Stimulated activated CD8-positive, alpha-beta memory T cell treated with anti-CD3 and anti-CD28 coated beads, Interleukin-15, amount 100 ng/mL, for 48 hours (primary cell): ENCODE measurements around the gene OR9G4.

Source experiments
- DNase-seq, 2 donors: peaks; one replicate each; pipeline ENCODE4 v3.0.0-alpha.2; 2020; ENCODE audit warnings: low read depth in 2 of 2

Gene OR9G4

DNA sequence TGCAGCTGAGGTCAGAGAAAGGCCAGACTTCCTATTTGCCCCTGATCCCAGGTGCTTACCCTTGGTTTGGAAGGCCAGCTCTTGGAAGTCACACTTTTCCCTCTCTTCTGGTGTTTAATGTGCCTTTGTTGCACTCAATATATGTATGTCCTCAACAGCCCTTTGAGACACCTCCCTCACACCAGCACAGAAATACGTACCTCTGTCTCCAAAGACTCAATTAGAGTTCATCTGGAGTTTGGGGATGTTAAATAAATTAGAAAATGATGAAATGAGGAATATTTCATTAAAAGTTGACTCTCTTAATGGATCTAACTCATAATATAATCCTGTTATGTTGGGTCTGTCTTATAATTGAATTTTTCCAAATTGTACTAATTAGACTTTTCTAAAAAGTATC is at the start of gene OR9G4:
OR9G4 (minus strand) TSS at position 101 of the 400 bp plus-strand sequence. CDS start 4,931 bp downstream, outside the sequence.
- DNase-seq: no peak

DNA sequence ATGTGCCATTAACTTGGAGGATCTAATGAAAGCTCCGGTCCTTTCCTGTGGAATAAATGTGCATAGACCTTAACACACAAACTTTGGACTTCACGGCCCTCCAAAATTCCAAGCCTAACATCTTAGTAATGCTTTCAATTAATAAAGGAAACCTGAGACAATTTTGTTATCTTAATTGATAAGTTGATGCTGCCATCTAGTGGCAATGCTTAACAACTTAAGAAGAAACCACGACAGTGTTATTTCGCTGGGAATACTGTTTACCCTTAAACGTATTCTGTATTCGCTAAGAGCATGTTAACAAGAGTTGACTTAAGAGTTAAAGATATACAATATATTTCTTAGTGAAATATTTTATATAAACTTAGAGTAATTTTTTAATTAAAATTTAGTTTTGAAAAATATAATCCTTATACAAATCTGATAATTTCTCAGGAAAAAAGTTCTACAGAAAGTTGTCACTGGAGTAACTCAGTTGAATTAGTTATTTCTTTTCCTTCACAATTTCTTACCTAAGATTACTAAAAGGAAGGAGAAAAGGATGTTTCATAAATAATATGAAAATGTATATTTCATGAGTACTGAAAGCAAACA is 35.0 kb upstream of the OR9G4 start:
- no peak for DNase-seq

DNA sequence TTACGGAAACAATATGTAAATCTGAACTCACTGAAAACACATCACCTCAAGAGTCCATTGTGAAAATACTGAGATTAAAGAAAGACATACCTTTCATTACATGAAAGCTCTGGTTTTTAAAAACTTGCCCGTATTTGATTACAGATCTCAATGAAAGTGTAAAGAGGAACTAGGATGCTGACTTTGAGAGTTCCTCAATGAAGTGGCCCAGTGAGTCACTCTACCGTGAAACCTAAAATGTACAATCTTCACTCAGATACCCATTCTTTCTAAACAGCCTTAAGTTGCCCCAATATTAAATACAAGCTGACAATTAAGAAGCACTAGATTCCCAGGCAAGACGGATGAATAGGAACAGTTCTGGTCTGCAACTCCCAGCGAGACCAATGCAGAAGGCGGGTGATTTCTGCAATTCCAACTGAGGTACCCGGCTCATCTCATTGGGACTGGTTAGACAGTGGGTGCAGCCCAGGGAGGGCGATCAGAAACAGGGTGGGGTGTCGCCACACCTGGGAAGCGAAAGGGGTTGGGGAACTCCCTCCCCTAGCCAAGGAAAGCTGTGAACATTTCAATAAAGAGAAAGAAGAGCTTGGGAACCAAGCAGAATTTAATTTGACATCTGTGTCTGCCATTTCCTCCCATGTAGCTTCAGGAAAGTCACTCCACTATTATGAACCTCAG is 33.8 kb upstream of the OR9G4 start:
- DNase-seq: no peak

DNA sequence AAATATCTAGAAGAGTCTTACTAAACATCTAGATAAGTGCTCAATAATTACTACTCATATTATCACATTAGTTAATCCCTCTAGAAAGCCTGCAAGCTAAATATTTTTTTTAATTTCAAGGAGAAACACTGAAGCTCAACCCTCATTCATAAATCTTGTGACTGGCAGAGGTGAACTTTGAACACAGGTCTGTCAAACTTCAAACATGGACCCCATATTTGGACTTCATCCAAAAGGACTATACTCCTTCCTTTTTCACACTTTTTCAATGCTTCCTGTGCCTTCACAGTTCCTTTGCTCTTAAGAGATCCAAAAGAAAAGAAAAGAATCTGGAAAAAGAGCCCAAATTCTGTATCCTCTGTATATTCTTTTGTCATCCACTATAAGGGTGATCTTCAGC is 28.3 kb upstream of the OR9G4 start:
- DNase-seq: no peak

DNA sequence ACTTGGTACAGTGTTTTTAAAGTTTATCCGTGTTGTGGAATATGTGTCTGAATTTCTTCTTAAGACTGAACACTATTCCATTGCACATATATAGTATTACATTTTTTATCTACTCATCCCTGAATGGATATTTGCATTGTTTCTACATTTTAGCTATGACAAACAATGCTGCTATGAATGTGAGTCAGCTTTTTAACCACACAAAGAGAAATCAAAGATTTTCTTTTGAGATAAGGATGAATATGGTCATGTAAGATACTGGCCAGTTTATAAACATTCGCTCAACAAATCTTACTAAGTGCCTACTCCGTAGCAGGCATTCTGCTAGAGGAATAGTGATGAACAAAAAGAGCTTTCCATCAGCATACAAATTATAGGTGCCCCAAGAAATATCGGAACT is 16.5 kb upstream of the OR9G4 start:
- no peak for DNase-seq

DNA sequence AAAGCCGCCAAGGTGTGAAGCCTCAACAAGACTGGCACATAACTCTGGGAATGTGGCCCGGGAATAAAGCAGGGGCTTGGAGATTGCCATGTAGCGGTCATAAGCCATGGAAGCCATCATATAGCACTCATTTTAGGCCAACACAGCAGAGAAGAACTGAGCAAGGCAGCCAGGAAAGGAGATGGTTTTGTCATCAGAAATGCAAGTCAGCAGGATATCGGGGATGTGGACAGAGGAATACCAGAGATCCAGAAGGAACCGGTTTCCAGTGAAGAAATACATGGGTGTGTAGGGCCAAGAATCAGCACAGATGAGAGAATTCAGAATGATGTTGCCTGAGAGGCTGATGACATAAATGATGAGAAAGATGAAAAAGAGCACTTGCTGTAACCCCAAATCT is 3.0 kb upstream of the OR9G4 start:
- no peak for DNase-seq

DNA sequence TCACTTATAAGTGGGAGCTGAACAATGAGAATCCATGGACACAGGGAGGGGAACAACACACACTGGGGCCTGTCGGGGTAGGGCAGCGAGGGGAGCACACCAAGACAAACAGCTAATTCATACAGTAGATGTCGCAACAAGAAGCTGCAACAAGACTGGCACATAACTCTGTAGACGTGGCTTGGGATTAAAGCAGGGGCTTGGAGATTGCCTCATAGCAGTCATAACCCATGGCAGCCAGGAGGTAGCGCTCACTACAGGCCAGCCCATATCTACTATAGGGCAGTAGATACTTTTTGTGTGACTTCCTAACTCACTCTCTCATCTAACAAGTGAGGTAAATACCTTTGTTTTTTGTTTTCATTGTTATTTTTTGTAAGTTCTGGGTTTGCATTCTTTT is 1.7 kb upstream of the OR9G4 start:
- no peak for DNase-seq

DNA sequence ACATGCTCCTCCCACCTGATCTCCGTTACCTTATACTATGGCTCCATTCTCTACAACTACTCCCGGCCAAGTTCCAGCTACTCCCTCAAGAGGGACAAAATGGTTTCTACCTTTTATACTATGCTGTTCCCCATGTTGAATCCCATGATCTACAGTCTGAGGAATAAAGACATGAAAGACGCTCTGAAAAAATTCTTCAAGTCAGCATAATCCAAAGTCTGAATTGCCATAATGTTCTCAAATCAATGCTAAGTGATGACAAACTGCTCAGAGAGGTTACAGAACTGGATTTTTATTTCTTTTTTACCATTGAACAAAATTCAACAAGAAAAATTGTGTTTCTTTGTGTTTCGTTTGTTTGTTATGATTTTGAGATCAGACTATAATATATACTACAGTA is 7.6 kb downstream of the OR9G4 start:
- no peak for DNase-seq

DNA sequence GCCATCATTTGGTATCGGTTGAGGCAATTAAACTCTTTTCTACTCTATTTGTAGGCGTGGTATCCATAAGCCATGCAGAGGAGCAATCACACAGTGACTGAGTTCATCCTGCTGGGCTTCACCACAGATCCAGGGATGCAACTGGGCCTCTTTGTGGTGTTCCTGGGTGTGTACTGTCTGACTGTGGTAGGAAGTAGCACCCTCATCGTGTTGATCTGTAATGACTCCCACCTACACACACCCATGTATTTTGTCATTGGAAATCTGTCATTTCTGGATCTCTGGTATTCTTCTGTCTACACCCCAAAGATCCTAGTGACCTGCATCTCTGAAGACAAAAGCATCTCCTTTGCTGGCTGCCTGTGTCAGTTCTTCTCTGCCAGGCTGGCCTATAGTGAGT is 8.4 kb downstream of the OR9G4 start:
- DNase-seq: no peak

DNA sequence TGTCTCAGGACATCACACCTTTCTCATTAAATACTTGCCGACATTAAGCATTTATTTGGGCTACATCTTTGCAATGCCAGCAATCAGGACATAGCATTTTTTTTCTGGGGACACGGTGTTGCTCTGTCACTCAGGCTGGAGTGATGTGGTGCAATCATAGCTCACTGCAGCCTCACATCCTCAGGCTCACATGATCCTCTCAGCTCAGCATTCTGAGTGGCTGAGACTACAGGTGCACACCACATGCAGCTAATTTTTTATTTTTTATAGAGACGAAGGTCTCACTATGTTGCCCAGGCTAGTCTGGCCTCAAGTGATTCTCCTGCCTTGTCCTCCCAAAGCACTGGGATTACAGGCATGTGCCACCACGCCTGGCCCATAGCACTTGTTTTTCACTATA is 28.0 kb downstream of the OR9G4 start:
- no peak for DNase-seq

DNA sequence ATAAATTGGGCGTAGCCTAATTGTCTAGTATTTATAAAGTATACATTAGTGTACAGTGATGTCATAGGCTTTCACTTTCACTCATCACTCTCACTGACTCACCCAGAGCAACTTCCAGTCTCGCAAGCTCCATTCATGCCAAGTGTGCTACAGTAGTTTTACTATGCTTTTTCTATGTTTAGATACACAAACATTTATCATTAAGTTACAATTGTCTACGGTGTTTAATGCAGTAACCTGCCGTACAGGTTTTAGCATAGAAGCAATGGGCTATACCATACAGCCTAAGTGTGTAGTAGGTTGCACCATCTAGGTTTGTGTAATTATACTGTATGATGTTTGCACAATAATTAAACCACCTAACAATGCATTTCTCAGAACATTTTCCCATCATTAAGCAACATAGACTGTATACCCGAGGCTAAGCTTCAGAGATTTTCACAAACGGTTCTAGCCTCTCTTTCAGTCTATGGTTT is 32.1 kb downstream of the OR9G4 start:
- no peak for DNase-seq

DNA sequence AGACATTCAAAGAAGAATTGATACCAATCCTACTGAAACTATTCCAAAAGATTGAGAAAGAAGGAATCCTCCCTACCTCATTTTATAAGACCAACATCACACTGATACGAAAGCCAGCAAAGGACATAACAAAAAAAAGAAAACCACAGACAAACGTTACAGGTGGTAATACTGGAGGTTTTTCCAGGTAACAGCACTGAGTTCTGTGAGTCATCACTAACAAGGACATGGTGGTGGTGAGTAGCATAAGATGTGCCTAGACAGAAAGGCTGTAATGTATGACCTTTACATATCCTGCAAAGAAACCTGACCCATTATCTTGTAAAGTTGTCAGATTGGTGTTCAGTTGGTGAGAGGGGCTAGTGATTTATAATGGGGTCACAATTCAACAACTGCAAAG is 34.3 kb downstream of the OR9G4 start:
- DNase-seq: no peak

DNA sequence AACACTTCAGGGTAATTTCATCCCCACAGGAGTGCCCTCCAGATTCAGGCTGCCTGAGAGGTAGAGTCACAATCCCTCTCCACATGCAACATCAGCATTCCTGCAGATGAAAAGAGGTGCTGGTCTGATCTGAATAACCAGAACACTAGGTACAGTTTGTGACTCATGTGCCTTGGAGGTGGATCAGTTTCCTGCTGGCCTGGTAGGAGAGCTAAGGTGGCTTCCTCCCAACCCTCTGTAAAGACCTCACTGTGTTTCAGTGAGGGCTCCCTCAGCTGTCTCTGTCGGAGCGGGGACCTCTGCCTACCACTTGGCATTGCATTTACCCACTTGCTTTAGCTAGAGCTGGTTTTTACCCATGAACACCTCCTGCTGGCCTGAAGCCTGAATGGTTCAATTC is 42.0 kb downstream of the OR9G4 start:
- no peak for DNase-seq

DNA sequence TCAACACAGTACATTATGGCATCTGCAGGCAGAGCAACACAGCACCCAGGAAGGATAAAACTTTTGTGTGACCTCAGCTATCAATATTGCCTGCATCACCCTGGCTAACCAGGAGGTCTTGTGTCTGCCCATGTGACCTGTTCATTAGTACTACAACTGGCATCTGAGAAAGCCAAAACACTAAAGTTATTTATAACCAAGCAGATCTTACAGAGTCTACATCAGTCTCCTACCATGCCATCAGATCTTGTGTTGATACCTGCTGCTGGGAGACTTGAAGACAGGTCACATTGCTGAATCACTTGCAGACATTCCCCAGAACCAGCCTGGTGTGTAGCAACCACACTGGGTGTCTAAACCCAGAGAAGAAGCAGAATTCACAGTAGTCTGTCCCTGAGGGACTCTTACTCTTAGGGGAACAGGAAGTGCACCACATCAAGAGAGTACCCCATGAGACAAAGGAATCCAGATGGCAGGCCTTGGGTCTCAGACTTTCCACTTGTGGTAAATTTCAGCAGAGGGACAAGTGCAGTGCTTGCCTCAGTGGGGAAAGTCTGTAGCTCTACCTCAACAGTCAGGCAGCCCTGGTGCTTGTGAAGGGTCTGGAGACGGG is 42.6 kb downstream of the OR9G4 start:
- no peak for DNase-seq

DNA sequence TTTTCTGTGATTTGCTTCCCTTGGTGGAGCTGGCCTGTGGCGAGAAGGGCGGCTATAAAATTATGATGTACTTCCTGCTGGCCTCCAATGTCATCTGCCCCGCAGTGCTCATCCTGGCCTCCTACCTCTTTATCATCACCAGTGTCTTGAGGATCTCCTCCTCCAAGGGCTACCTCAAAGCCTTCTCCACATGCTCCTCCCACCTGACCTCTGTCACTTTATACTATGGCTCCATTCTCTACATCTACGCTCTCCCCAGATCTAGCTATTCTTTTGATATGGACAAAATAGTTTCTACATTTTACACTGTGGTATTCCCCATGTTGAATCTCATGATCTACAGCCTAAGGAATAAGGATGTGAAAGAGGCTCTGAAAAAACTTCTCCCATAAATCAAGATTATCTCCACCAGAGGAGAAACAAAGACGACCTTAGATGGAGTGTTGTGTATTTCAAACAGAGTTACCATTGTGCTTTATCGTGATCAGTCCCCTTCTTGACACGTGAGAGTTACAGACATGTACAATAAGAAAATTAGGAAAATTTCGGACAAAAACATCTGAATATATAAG is 47.5 kb downstream of the OR9G4 start:
- DNase-seq: no peak

DNA sequence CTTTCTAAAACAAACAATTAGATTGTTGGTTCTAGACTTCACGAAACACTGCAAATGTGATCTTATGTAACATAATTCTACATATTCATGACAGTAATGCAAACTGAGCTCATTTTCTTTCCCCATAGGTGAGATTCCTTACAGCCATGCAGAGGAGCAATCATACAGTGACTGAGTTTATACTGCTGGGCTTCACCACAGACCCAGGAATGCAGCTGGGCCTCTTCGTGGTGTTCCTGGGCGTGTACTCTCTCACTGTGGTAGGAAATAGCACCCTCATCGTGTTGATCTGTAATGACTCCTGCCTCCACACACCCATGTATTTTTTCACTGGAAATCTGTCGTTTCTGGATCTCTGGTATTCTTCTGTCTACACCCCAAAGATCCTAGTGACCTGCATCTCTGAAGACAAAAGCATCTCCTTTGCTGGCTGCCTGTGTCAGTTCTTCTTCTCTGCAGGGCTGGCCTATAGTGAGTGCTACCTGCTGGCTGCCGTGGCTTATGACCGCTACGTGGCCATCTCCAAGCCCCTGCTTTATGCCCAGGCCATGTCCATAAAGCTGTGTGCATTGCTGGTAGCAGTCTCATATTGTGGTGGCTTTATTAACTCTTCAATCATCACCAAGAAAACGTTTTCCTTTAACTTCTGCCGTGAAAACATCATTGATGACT is 48.1 kb downstream of the OR9G4 start:
- no peak for DNase-seq

DNA sequence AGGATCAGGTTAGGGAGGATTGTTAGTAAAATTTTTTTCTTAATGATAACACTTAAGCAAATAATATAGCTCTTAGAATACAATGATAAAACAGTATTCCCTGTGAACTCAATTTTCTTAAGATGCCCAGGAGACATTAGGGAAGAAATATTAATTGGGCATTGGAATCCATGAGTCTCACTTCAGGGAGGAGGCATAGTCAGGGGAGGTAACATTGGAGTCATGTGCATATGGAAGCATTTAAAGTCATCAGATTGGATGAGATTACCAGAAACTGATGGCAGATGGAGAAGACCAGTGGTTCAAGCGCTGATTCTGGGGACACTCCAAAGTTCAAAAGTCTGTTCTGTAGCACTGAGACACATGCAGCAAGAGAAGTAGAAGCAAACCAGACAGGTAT is 49.7 kb downstream of the OR9G4 start, which contains the start of gene OR9G1:
OR9G1 (plus strand) TSS at position 301 of the 400 bp plus-strand sequence. CDS start 1,293 bp downstream, outside the sequence.
- no peak for DNase-seq

DNA sequence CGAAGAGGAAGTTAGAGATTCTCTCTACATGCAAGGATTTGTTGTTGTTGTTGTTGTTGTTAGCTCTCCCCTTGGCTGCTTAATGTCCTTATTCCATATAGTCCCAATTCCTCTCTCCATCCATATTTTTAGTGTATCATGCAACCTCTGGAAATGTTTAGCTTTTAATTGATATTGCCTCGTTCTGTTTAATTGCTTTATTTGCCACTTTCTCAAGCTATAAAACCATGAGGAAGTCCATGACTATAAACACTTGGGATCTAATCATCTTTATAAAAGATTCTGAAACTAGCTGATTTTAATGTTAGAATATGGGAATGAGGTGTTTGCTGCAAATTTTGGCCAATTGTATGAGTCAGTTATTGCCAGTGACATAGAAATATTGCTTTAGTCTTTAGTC is 55.1 kb downstream of the OR9G4 start:
- no peak for DNase-seq
